ENCODE results near the gene JAM3. TPM values are rescaled to one million over a fixed set of nuclear protein-coding genes. Genes with fewer than 3 reads are reported as not detected.

The JAM3 gene
- total and polyA plus RNA-seq, 10 of the 15 experiments (the other 5 are each of a cell fraction or from before 2014, with no cell fraction given): 0.04 to 1.1 (median 0.32) TPM; not detected in 1

DNA sequence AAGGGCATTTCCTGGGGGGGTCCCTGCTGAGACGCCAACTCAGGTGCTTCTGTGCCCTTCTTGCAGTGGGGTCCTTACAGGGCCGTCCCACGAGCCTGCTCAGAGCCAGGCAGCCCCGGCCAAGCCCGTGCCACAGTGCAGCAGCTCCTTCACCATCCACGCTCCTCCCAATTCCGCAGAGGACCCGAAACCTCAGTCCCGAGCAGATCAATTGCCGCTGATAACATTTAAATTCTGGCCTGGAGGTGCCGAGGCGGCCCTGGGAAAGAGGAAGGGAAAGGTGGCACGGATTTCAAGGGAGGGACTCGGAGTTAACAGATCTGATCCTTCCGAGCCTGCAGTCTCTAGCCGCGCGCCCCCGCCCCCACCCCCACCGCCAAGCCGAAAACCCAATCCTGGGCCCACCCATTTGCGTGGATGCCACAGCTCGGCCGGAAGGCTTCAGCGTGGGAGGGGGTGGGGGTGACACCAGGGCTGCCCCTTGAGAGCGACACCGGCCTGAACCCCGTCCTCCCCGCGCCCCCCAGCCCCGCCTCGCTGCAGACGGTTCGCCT, 32.3 kb upstream of the JAM3 start:
- WGBS (ENCODE audit: insufficient coverage, insufficient replicate concordance, low lambda C conversion rate, missing lambda C conversion rate): 46% methylated on average over 12 of the region's 34 CpGs
- ATAC-seq (no peak), FAIRE-seq (no peak), DNase-seq (ENCODE audit: low read depth, low spot score) (no peak)
- no peak overlapping the region for H3K9ac ChIP-seq (ENCODE audit: control insufficient read depth, insufficient read depth, low read length)
- peaks cover 4% of the 10 kb centered on the region; the same call in 1 of the 2 replicates for H3K4me1 ChIP-seq (ENCODE audit: control insufficient read depth, insufficient read depth, low read length)
- BruUV-seq (replicated peaks): no TSS peak
- ChIA-PET SMC1A (ENCODE audit: uncharacterized antibody, unreplicated experiment) (interaction anchor here (1.4 kb wide), 1 partner anchor 14 kb away, joined by 4 read pairs; no protein-coding TSS in a partner anchor), RAD21 (ENCODE audit: unreplicated experiment) (no interaction called here), CTCF (no interaction called here), POLR2A (no interaction called here)
- H3K79me2 ChIP-seq (ENCODE audit: control insufficient read depth, insufficient read depth, low read length): no peaks in the 10 kb centered on the region
- in situ Hi-C loops (cut with MboI): no loop called here
- H3K9me3 ChIP-seq (replicated peaks; ENCODE audit: control insufficient read depth, insufficient read depth, low read length): no peaks in the 10 kb centered on the region
- no peak for TF ChIP-seq IKZF1 (conservative IDR thresholded peaks at IDR 0.05)
- no peak for TF ChIP-seq HDAC6 (IDR thresholded peaks at IDR 0.05; ENCODE audit: unreplicated experiment)
- TF ChIP-seq GABPA (IDR thresholded peaks at IDR 0.05; ENCODE audit: low read depth): no peak
- no peak for TF ChIP-seq HDAC2 (IDR thresholded peaks at IDR 0.05)
- TF ChIP-seq SIN3A (IDR thresholded peaks at IDR 0.05; ENCODE audit: low read depth, low read length): no peak
- TF ChIP-seq, protein P1, sequence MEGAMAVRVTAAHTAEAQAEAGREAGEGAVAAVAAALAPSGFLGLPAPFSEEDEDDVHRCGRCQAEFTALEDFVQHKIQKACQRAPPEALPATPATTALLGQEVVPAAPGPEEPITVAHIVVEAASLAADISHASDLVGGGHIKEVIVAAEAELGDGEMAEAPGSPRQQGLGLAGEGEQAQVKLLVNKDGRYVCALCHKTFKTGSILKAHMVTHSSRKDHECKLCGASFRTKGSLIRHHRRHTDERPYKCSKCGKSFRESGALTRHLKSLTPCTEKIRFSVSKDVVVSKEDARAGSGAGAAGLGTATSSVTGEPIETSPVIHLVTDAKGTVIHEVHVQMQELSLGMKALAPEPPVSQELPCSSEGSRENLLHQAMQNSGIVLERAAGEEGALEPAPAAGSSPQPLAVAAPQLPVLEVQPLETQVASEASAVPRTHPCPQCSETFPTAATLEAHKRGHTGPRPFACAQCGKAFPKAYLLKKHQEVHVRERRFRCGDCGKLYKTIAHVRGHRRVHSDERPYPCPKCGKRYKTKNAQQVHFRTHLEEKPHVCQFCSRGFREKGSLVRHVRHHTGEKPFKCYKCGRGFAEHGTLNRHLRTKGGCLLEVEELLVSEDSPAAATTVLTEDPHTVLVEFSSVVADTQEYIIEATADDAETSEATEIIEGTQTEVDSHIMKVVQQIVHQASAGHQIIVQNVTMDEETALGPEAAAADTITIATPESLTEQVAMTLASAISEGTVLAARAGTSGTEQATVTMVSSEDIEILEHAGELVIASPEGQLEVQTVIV (IDR thresholded peaks at IDR 0.05; ENCODE audit: borderline replicate concordance, partially characterized antibody): no peak
- no peak for TF ChIP-seq LARP7 (IDR thresholded peaks at IDR 0.05)
- no peak for TF ChIP-seq ZNF622 (IDR thresholded peaks at IDR 0.05)
- TF ChIP-seq, protein P2, sequence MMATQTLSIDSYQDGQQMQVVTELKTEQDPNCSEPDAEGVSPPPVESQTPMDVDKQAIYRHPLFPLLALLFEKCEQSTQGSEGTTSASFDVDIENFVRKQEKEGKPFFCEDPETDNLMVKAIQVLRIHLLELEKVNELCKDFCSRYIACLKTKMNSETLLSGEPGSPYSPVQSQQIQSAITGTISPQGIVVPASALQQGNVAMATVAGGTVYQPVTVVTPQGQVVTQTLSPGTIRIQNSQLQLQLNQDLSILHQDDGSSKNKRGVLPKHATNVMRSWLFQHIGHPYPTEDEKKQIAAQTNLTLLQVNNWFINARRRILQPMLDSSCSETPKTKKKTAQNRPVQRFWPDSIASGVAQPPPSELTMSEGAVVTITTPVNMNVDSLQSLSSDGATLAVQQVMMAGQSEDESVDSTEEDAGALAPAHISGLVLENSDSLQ (IDR thresholded peaks at IDR 0.05): no peak
- TF ChIP-seq NKRF (conservative IDR thresholded peaks at IDR 0.05): no peak
- no peak for TF ChIP-seq DPF2 (IDR thresholded peaks at IDR 0.05)
- no peak for TF ChIP-seq SIX5 (IDR thresholded peaks at IDR 0.05; ENCODE audit: low read depth, low read length, severe bottlenecking)
- no peak for TF ChIP-seq ZSCAN29 (IDR thresholded peaks at IDR 0.05)
- no peak for TF ChIP-seq KDM1A (IDR thresholded peaks at IDR 0.05; ENCODE audit: borderline replicate concordance)
- TF ChIP-seq EED (IDR thresholded peaks at IDR 0.05; ENCODE audit: low read depth): no peak
- TF ChIP-seq MEF2A (IDR thresholded peaks at IDR 0.05; ENCODE audit: insufficient read depth, low read depth, low read length): no peak
- no peaks in the 10 kb centered on the region for H4K20me1 ChIP-seq (ENCODE audit: control insufficient read depth, insufficient read depth)
- H3K4me2 ChIP-seq (ENCODE audit: control insufficient read depth, insufficient read depth): peak overlapping the region; percentile 78; the same call in 1 of the 2 replicates
- intact Hi-C loops (cut with micrococcal nuclease; ENCODE audit: unreplicated experiment): no loop called here
- peak overlapping the region; percentile 82 for H3K4me3 ChIP-seq
- H2AFZ ChIP-seq (ENCODE audit: control insufficient read depth, low read depth, low read length): peak overlapping the region; percentile 51; the same call in 1 of the 2 replicates
- no peaks in the 10 kb centered on the region; a peak in 3 of 4 replicates for H3K27me3 ChIP-seq (replicated peaks in 1 of 2; ENCODE audit: control insufficient read depth in 2 of 2, insufficient read depth in 2 of 2, low read length in 1 of 2)
- H3K27ac ChIP-seq (ENCODE audit: control insufficient read depth, insufficient read depth): no peak overlapping the region
- H3K36me3 ChIP-seq (ENCODE audit: control insufficient read depth in 2 of 2, insufficient read depth in 2 of 2, low read length in 1 of 2): no peaks in the 10 kb centered on the region

Data from GM12878 (cell line).